OCI-LY3 (cell line): ENCODE measurements around the gene USP47.

Experiments used
- H2AFZ ChIP-seq: fragments of 200-600, 300-600 bp; shearing (Covaris generic); 2 replicates; pipeline ENCODE4 v1.6.0; 2014; ENCODE audit warnings: antibody characterized with exemption, low read depth, low read length
- H3K27ac ChIP-seq: fragments of 200-600, 300-600 bp; sonication (generic); 2 replicates; pipeline ENCODE4 v1.5.1; 2014; ENCODE audit warnings: mild to moderate bottlenecking, low read length, moderate library complexity, mixed read lengths
- H3K27me3 ChIP-seq: fragments of 200-600, 300-600 bp; sonication (generic); 2 replicates; pipeline ENCODE4 v1.6.1; 2014; ENCODE audit warnings: low read depth, low read length, mixed read lengths
- H3K36me3 ChIP-seq: fragments of 200-600, 300-600 bp; sonication (generic); replicated peaks from 2 replicates; pipeline ENCODE3; 2014; ENCODE audit warnings: low read depth, low read length, mixed read lengths
- H3K4me1 ChIP-seq: fragments of 300-600, 200-600 bp; sonication (generic); 2 replicates; pipeline ENCODE4 v1.6.1; 2014; ENCODE audit warnings: low read length, mixed read lengths
- H3K4me2 ChIP-seq: fragments of 200-600, 300-600 bp; sonication (generic); 2 replicates; pipeline ENCODE4 v1.6.1; 2014; ENCODE audit warnings: low read length, mixed read lengths
- H3K4me3 ChIP-seq: fragments of 300-600, 200-600 bp; sonication (generic); 2 replicates; pipeline ENCODE4 v1.5.1; 2014; ENCODE audit warnings: antibody characterized with exemption, mild to moderate bottlenecking, low read length, moderate library complexity
- H3K79me2 ChIP-seq: fragments of 300-600, 200-600 bp; shearing (Covaris generic); 2 replicates; pipeline ENCODE4 v1.6.1; 2014; ENCODE audit warnings: mild to moderate bottlenecking, low read length, mixed read lengths
- H3K9ac ChIP-seq: fragments of 300-600, 200-600 bp; shearing (Covaris generic); 2 replicates; pipeline ENCODE4 v1.6.0; 2014; ENCODE audit warnings: mild to moderate bottlenecking, low read length, moderate library complexity
- H3K9me3 ChIP-seq: fragments of 200-600, 300-600 bp; shearing (Covaris generic); 2 replicates; pipeline ENCODE4 v1.6.1; 2014; ENCODE audit warnings: low read length, mixed read lengths; ENCODE audit not compliant: insufficient read depth
- H4K20me1 ChIP-seq: fragments of 200-600, 300-600 bp; sonication (generic); 2 replicates; pipeline ENCODE4 v1.6.1; 2016; ENCODE audit warnings: low read length, mixed read lengths; ENCODE audit not compliant: insufficient read depth
- CTCF ChIP-seq: fragments of 200-600, 300-600 bp; sonication (generic); IDR thresholded peaks from 2 replicates; pipeline ENCODE4 v1.5.1; 2014; ENCODE audit warnings: antibody characterized with exemption, low read length, low read depth
- EZH2phosphoT487 ChIP-seq: fragments of 200-600 bp; shearing (Covaris generic); IDR thresholded peaks from 2 replicates; pipeline ENCODE4 v1.6.1; 2018; ENCODE audit warnings: antibody characterized with exemption, mixed run types, low read depth

The USP47 gene

GRCh38 chr11:11982975-11983374, 141.2 kb downstream of the USP47 start:
- Histone ChIP-seq H4K20me1 (no peaks in the 10 kb centered on the region), H3K4me3 (no peak overlapping the region), H3K27me3 (0 out of 2 replicates have a peak, but pooled peaks cover 3% of the 10 kb centered on the region), H3K9ac (no peak overlapping the region), H2AFZ (no peak overlapping the region), H3K36me3 (no peaks in the 10 kb centered on the region), H3K4me1 (no peaks in the 10 kb centered on the region), H3K27ac (no peak overlapping the region), H3K79me2 (no peaks in the 10 kb centered on the region), H3K4me2 (no peak overlapping the region), H3K9me3 (no peaks in the 10 kb centered on the region)
- no peak for TF ChIP-seq CTCF
- no peak for TF ChIP-seq EZH2phosphoT487

DNA sequence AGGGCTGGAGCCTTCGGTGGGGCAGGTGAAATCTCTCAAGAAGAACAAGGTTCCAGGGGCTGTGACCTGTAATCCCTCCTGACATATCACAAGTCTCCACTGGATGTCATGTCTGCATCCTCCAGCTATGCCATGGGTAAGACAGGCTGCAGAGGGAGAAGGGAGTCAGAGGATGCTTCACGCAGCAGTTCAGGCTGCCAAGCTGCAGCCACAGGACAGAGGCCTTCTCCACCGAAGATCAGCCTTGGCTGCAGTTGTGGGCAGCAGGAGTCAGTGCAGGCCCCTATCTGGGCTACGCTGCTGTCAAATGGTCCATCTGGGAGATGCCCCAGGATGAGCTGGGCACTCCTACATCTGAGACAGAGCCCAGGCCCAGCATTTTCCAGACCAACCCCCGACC, 141.7 kb downstream of the USP47 start:
- Histone ChIP-seq H3K4me3 (no peak overlapping the region), H3K9ac (no peak overlapping the region), H3K27me3 (0 out of 2 replicates have a peak, but pooled peaks cover 3% of the 10 kb centered on the region), H4K20me1 (no peaks in the 10 kb centered on the region), H3K4me2 (no peak overlapping the region), H3K4me1 (no peaks in the 10 kb centered on the region), H3K79me2 (no peaks in the 10 kb centered on the region), H3K9me3 (no peaks in the 10 kb centered on the region), H2AFZ (no peak overlapping the region), H3K27ac (no peak overlapping the region), H3K36me3 (no peaks in the 10 kb centered on the region)
- TF ChIP-seq CTCF: no peak
- TF ChIP-seq EZH2phosphoT487: no peak

DNA sequence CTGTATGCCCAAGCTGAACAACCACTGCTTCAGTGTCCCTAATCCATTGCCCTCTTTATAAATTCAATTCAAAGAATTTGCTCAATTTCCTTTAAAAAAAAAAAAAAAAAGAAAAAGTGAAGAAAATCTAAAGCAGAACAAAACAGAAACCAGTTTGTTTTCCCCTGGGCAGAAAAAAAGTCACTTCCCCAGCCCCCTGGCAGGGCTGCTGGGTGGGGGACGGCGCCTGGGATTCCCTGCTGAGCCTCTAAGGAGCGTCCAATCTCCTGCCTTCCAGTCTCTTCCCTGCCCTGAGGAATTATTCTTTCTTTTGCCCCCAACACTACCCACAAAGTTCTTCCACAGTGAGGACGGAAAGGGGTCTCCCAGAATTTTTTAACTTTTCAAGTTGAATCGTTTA, 142.8 kb downstream of the USP47 start:
- H3K36me3 ChIP-seq: no peaks in the 10 kb centered on the region
- H3K27ac ChIP-seq: no peak overlapping the region
- H3K4me1 ChIP-seq: no peaks in the 10 kb centered on the region
- H3K9ac ChIP-seq: no peak overlapping the region
- H3K9me3 ChIP-seq: no peaks in the 10 kb centered on the region
- TF ChIP-seq EZH2phosphoT487 (no peak), CTCF (no peak)
- no peaks in the 10 kb centered on the region for H3K79me2 ChIP-seq
- H3K4me3 ChIP-seq: no peak overlapping the region
- H4K20me1 ChIP-seq: no peaks in the 10 kb centered on the region
- 0 out of 2 replicates have a peak, but pooled peaks cover 3% of the 10 kb centered on the region for H3K27me3 ChIP-seq
- H3K4me2 ChIP-seq: no peak overlapping the region
- no peak overlapping the region for H2AFZ ChIP-seq

- Histone ChIP-seq H3K4me2 (no peak overlapping the region), H3K36me3 (no peaks in the 10 kb centered on the region), H3K9ac (no peak overlapping the region), H4K20me1 (no peaks in the 10 kb centered on the region), H3K9me3 (no peaks in the 10 kb centered on the region), H3K4me1 (no peaks in the 10 kb centered on the region), H2AFZ (no peak overlapping the region), H3K27ac (no peak overlapping the region), H3K27me3 (0 out of 2 replicates have a peak, but pooled peaks cover 3% of the 10 kb centered on the region), H3K79me2 (no peaks in the 10 kb centered on the region), H3K4me3 (no peak overlapping the region)
- TF ChIP-seq CTCF: no peak
- no peak for TF ChIP-seq EZH2phosphoT487
Observed at GRCh38 chr11:11985016-11985715, 143.4 kb downstream of the USP47 start.
